Measurements from ENCODE around the gene GET4.

- no peak for TF ChIP-seq EZH2 (IDR thresholded peaks at IDR 0.05; ENCODE audit: low read length)
- TF ChIP-seq, protein P1, sequence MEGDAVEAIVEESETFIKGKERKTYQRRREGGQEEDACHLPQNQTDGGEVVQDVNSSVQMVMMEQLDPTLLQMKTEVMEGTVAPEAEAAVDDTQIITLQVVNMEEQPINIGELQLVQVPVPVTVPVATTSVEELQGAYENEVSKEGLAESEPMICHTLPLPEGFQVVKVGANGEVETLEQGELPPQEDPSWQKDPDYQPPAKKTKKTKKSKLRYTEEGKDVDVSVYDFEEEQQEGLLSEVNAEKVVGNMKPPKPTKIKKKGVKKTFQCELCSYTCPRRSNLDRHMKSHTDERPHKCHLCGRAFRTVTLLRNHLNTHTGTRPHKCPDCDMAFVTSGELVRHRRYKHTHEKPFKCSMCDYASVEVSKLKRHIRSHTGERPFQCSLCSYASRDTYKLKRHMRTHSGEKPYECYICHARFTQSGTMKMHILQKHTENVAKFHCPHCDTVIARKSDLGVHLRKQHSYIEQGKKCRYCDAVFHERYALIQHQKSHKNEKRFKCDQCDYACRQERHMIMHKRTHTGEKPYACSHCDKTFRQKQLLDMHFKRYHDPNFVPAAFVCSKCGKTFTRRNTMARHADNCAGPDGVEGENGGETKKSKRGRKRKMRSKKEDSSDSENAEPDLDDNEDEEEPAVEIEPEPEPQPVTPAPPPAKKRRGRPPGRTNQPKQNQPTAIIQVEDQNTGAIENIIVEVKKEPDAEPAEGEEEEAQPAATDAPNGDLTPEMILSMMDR (optimal IDR thresholded peaks at IDR 0.05 in 1 of 3, IDR thresholded peaks at IDR 0.05 in 1 of 3, conservative IDR thresholded peaks at IDR 0.05 in 1 of 3; ENCODE audit: extremely low read depth in 1 of 3, insufficient read depth in 2 of 3, low read length in 3 of 3) = no peak
Measured at GRCh38 chr7:899806-900205, 23.5 kb downstream of the GET4 start.
